ENCODE results near the gene OR2A12. TPM values are rescaled to one million over a fixed set of nuclear protein-coding genes. Genes with fewer than 3 reads are reported as not detected.

OR2A12 gene
- total and polyA plus RNA-seq, 2 of the 13 experiments (the other 11 are each of a cell fraction or from before 2014, with no cell fraction given) = 0.18 TPM; not detected in 1

DNA sequence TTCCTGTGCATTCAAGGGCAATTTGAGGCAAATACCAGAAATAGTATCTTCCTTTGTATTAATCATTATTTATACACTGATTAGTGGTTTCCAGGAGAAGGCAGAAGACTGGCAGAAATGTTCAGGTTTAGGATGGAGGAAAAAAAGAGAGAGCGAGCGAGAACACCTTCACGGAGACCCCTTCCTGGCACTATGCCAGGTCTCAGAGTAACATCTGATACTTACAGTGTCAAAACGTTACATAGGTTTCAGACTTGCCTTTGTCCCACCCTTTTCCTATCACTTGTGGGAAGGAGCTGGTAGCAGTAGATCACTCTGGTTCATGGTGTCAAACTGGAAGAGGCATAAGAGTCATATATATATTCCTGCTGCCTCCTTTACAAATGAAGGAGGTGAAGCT lies 652 bp downstream of the OR2A12 start:
- no peaks in the 10 kb centered on the region for H3K4me1 ChIP-seq (ENCODE audit: insufficient read depth, low read length)
- in situ Hi-C loops (cut with HindIII; ENCODE audit: extremely low pct_ligation_motif_present, low pct_unique_long_range_greater_than_20kb) = no loop called here
- WGBS (ENCODE audit: low lambda C conversion rate) = 45% methylated on average over 4 of the region's 4 CpGs
- intact Hi-C loops (cut with micrococcal nuclease; ENCODE audit: unreplicated experiment) = no loop called here
- no peaks in the 10 kb centered on the region for H3K36me3 ChIP-seq (replicated peaks in 1 of 2; ENCODE audit: control insufficient read depth in 1 of 2, insufficient read depth in 2 of 2, low read length in 2 of 2)
- no peaks in the 10 kb centered on the region for H3K9me3 ChIP-seq (ENCODE audit: low read length)
- TF ChIP-seq ATF7 (IDR thresholded peaks at IDR 0.05) = no peak
- TF ChIP-seq ATF7 (CRISPR knock-in tag; IDR thresholded peaks at IDR 0.05) = no peak
- no peak for TF ChIP-seq RFXANK (CRISPR knock-in tag; IDR thresholded peaks at IDR 0.05)
- TF ChIP-seq LCORL (IDR thresholded peaks at IDR 0.05) = peak; percentile 91
- TF ChIP-seq LCORL (CRISPR knock-in tag; IDR thresholded peaks at IDR 0.05) = no peak
- no peak for ATAC-seq
- ChIA-PET CTCF (ENCODE audit: low intra/inter-chr PET ratio, low total read pairs) (no interaction called here), POLR2A (no interaction called here)
- no peak for FAIRE-seq
- no peak for DNase-seq (ENCODE audit: low spot score)
- H3K27me3 ChIP-seq (ENCODE audit: control insufficient read depth in 1 of 2, insufficient read depth in 2 of 2, low read length in 2 of 2) = no peaks in the 10 kb centered on the region
- H2AFZ ChIP-seq (ENCODE audit: low read length) = no peak overlapping the region
- no peaks in the 10 kb centered on the region for H4K20me1 ChIP-seq (ENCODE audit: insufficient read depth, low read length)
- no peak overlapping the region for H3K4me3 ChIP-seq (replicated peaks in 1 of 3; ENCODE audit: insufficient read depth in 1 of 3, low read depth in 2 of 3, low read length in 3 of 3)
- no peak overlapping the region for H3K4me2 ChIP-seq (ENCODE audit: low read depth, low read length)
- no peaks in the 10 kb centered on the region for H3K79me2 ChIP-seq (ENCODE audit: insufficient read depth, low read length)
- no peak overlapping the region for H3K9ac ChIP-seq (ENCODE audit: insufficient read depth, low read depth, low read length)
- H3K27ac ChIP-seq (ENCODE audit: extremely low read length, insufficient read depth, low read length) = no peak overlapping the region
- BruUV-seq (replicated peaks) = no TSS peak

DNA sequence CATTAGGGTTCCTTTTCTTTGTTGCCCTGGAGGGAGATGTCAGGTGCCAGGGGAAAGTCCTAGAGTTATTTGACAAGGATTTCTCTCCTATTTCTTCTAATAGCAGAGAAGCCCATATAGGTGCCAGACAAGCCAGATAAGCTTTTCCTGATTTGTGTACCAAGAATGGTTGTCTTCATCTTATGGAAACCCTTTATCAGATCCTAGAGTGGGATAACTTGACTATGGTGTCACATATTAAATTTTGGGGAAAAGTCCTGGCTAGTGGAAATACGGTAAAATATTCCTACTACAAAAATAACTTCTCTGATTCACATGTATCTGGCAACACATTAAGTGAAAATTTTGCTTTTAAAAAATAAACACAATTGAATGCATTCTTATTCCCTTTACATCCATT lies 1.2 kb downstream of the OR2A12 start:
- ATAC-seq (no peak), FAIRE-seq (no peak), DNase-seq (ENCODE audit: low spot score) (no peak)
- no peak overlapping the region for H3K4me3 ChIP-seq (replicated peaks in 1 of 3; ENCODE audit: insufficient read depth in 1 of 3, low read depth in 2 of 3, low read length in 3 of 3)
- H4K20me1 ChIP-seq (ENCODE audit: insufficient read depth, low read length) = no peaks in the 10 kb centered on the region
- BruUV-seq (replicated peaks) = no TSS peak
- WGBS (ENCODE audit: low lambda C conversion rate) = 4% methylated on average over 1 of the region's 1 CpG
- TF ChIP-seq GZF1 (CRISPR knock-in tag; IDR thresholded peaks at IDR 0.05) (peak; percentile 96), SRF (IDR thresholded peaks at IDR 0.05; ENCODE audit: low read depth, low read length) (no peak)
- no peak overlapping the region for H3K9ac ChIP-seq (ENCODE audit: insufficient read depth, low read depth, low read length)
- no peaks in the 10 kb centered on the region for H3K4me1 ChIP-seq (ENCODE audit: insufficient read depth, low read length)
- no peaks in the 10 kb centered on the region for H3K79me2 ChIP-seq (ENCODE audit: insufficient read depth, low read length)
- no peak overlapping the region for H3K27ac ChIP-seq (ENCODE audit: extremely low read length, insufficient read depth, low read length)
- H3K9me3 ChIP-seq (ENCODE audit: low read length) = no peaks in the 10 kb centered on the region
- H3K36me3 ChIP-seq (replicated peaks in 1 of 2; ENCODE audit: control insufficient read depth in 1 of 2, insufficient read depth in 2 of 2, low read length in 2 of 2) = no peaks in the 10 kb centered on the region
- CTCF ChIA-PET (ENCODE audit: low intra/inter-chr PET ratio, low total read pairs) = no interaction called here
- no peak overlapping the region for H3K4me2 ChIP-seq (ENCODE audit: low read depth, low read length)
- in situ Hi-C loops (cut with HindIII; ENCODE audit: extremely low pct_ligation_motif_present, low pct_unique_long_range_greater_than_20kb) (no loop called here), intact Hi-C loops (cut with micrococcal nuclease; ENCODE audit: unreplicated experiment) (no loop called here)
- no peaks in the 10 kb centered on the region for H3K27me3 ChIP-seq (ENCODE audit: control insufficient read depth in 1 of 2, insufficient read depth in 2 of 2, low read length in 2 of 2)
- no peak overlapping the region for H2AFZ ChIP-seq (ENCODE audit: low read length)
- POLR2A ChIA-PET = no interaction called here
